RWPE1 (cell line): Measurements from ENCODE around the gene SNX11.

Source experiments
- CTCF ChIA-PET: fragments of 350-600 bp; sonication (Branson Sonifier 250); formaldehyde crosslinking; extraction: SDS; loops from one replicate; lab custom pipeline; 2021; lab: Yijun Ruan, JAX
- POLR2A ChIA-PET: fragments of 400-600 bp; formaldehyde crosslinking; extraction: SDS; loops from one replicate; lab custom pipeline; 2020; ENCODE audit warnings: antibody characterized with exemption; ENCODE audit not compliant: low non-redundant PET; lab: Yijun Ruan, JAX
- DNase-seq: peaks from one replicate; pipeline ENCODE4 v3.0.0; 2012; ENCODE audit warnings: low spot score
- H3K27ac ChIP-seq: fragments of 450-650 bp; 2 replicates; pipeline ENCODE4 v1.5.1; 2017
- CTCF ChIP-seq: fragments of 450-650 bp; conservative IDR thresholded peaks from 2 replicates; pipeline ENCODE4 v1.5.1; 2017; ENCODE audit warnings: low read depth, mild to moderate bottlenecking

Gene SNX11

GRCh38 chr17:48102043-48102750 is 5.4 kb upstream of the SNX11 start:
- CTCF ChIA-PET = interaction anchor here (0.7 kb wide), 1 partner anchor 27 kb away, joined by 3 read pairs; no protein-coding TSS in a partner anchor
- POLR2A ChIA-PET = no interaction called here

GRCh38 chr17:48102798-48103715 is 4.5 kb upstream of the SNX11 start:
- no peak for DNase-seq
- H3K27ac ChIP-seq = no peak overlapping the region
- ChIA-PET POLR2A (no interaction called here), CTCF (interaction anchor here (0.7 kb wide), 1 partner anchor 28 kb away, joined by 3 read pairs; no protein-coding TSS in a partner anchor)
- no peak for TF ChIP-seq CTCF

More at GRCh38 chr17:48102043-48102750, 5.4 kb upstream of the SNX11 start:
- H3K27ac ChIP-seq = peak overlapping the region; percentile 98
- no peak for DNase-seq
- no peak for TF ChIP-seq CTCF

- TF ChIP-seq CTCF = no peak
- ChIA-PET POLR2A (no interaction called here), CTCF (interaction anchor here (0.6 to 1.0 kb wide), 2 partner anchors 20 to 24 kb away, joined by 3 read pairs; no protein-coding TSS in a partner anchor)
- DNase-seq = no peak
- no peak overlapping the region; the same call in 1 of the 2 replicates for H3K27ac ChIP-seq
Measured at GRCh38 chr17:48104440-48104839, 3.1 kb upstream of the SNX11 start.

- ChIA-PET CTCF (interaction anchor here (0.7 to 1.4 kb wide), 3 partner anchors 17 to 1034 kb away, joined by 3 read pairs; no protein-coding TSS in a partner anchor), POLR2A (interaction anchor here (0.7 kb wide), 1 partner anchor 9 kb away, joined by 4 read pairs; no protein-coding TSS in a partner anchor)
- DNase-seq = no peak
- no peak for TF ChIP-seq CTCF
- H3K27ac ChIP-seq = peak overlapping the region; percentile 95
Measured at GRCh38 chr17:48106802-48107136, 797 bp upstream of the SNX11 start.

GRCh38 chr17:48110761-48111160 is 3.2 kb downstream of the SNX11 start:
- no peak for DNase-seq
- CTCF ChIA-PET = no interaction called here
- H3K27ac ChIP-seq = peak overlapping the region; percentile 21; the same call in 1 of the 2 replicates
- TF ChIP-seq CTCF = no peak
- POLR2A ChIA-PET = no interaction called here

GRCh38 chr17:48111937-48112241 is 4.3 kb downstream of the SNX11 start:
- POLR2A ChIA-PET = no interaction called here
- DNase-seq = no peak
- CTCF ChIA-PET = interaction anchor here (1.0 kb wide), 1 partner anchor 12 kb away, joined by 3 read pairs; no protein-coding TSS in a partner anchor
- H3K27ac ChIP-seq = no peak overlapping the region
- no peak for TF ChIP-seq CTCF
